M059J (cell line): ENCODE results near the gene ITIH3. TPM values are rescaled to one million over a fixed set of nuclear protein-coding genes. Genes with fewer than 3 reads are reported as not detected.
"Not testable (repeated sequence)": the region's sequence is repeated elsewhere in the genome, so short reads cannot be mapped to it uniquely, and the experiment has no call there.

Source experiments
- DNase-seq: peaks from one replicate; pipeline ENCODE4 v3.0.0-alpha.2; 2012; ENCODE audit warnings: low read depth
- total RNA-seq: library from RNA; depleted of rRNA; stranded (reverse); fragments of >200 nt; shearing (Covaris generic); gene quantifications from 2 replicates; pipeline ENCODE4 v1.2.3, GENCODE V29; 2014; rRNA removed

ITIH3 gene, protein sequence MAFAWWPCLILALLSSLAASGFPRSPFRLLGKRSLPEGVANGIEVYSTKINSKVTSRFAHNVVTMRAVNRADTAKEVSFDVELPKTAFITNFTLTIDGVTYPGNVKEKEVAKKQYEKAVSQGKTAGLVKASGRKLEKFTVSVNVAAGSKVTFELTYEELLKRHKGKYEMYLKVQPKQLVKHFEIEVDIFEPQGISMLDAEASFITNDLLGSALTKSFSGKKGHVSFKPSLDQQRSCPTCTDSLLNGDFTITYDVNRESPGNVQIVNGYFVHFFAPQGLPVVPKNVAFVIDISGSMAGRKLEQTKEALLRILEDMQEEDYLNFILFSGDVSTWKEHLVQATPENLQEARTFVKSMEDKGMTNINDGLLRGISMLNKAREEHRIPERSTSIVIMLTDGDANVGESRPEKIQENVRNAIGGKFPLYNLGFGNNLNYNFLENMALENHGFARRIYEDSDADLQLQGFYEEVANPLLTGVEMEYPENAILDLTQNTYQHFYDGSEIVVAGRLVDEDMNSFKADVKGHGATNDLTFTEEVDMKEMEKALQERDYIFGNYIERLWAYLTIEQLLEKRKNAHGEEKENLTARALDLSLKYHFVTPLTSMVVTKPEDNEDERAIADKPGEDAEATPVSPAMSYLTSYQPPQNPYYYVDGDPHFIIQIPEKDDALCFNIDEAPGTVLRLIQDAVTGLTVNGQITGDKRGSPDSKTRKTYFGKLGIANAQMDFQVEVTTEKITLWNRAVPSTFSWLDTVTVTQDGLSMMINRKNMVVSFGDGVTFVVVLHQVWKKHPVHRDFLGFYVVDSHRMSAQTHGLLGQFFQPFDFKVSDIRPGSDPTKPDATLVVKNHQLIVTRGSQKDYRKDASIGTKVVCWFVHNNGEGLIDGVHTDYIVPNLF
- not detected in 2 replicates for total RNA-seq

DNA sequence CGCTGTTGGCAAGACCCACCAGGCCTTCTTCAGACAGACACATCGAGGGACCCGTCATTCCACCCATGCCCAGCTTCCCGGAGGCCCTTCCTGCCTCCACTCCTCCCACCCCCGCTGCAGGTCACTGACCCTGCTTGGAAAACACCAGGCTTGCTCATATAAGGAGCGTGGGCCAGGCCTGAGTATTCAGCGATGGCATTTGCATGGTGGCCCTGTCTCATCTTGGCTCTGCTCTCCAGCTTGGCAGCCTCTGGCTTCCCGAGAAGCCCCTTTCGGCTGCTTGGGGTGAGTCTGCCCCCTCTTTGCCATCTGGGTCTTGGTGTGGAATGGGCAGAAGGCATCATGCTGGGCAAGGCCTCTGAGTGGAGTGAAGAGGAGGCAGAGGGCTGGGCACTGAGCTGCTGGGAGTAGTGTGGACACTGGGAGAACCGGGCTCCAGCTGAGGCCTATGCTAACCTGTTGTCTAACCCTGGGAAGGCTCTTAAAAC is at the start of gene ITIH3:
Gene ITIH3 (plus strand): TSS at position 185 of the 488 bp plus-strand sequence. CDS start 8 bp downstream, at position 193.
- DNase-seq, result no peak

DNA sequence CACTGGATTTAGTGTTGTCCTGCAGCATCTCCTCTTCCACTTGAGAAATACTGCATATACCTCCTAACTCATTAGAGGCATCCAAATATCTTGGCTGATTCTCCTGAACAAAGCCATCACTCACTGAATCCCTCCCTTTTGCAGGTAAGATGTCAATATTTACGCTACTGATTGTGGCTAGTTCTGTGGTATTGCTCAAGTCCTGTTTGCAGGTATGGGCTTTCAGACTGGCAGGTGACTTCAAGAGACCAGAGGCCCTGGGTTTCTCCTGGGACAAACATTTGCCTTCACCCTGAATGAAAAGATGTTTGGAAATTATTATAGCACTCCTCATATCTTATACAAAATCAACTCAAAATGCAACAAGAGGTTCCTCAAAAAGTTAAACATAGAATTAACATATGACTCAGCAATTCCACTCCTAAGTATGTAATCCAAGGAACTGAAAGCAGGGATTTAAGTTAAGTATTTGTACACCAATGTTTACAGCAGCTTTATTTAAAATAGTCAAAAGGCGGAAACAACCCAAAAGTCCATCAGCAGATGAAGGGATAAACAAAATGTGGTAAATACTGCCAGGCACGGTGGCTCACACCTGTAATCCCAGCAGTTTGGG is 42.4 kb upstream of the ITIH3 start:
- DNase-seq, result no peak

DNA sequence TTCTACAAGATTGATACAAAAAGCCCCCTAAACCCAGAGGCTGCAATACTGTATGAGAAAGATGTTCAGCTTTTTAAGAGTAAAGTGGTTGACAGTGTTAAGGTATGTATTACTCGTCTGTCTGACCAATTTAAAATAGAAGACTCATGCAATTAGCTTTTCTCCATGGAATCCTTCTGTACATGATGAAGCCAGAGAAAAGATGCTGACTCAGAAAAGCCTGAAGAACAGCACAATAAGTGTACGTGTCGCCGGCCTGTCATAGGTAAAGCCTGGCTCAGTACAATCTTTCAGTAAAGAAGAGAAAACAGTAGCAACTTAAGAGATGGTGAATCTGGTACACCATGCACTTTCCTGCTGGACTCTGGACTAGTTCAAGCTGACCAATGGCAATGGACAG is 40.2 kb upstream of the ITIH3 start:
- no peak for DNase-seq

DNA sequence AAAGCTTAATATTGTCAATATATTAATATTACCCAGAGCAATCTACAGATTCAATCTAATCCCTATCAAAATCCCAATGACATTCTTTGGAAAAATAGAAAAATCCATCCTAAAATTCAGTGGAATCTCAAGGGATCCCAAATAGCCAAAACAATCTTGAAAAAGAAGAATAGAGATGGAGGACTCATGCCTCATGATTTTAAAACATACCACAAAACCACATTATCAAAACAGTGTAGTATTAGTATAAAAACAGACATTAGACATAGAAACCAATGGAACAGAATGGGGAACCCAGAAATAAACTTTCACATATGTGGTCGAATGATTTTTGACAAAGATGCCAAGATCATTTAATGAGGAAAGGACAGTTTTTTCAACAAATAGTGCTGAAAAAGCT is 38.5 kb upstream of the ITIH3 start:
- DNase-seq, result no peak

DNA sequence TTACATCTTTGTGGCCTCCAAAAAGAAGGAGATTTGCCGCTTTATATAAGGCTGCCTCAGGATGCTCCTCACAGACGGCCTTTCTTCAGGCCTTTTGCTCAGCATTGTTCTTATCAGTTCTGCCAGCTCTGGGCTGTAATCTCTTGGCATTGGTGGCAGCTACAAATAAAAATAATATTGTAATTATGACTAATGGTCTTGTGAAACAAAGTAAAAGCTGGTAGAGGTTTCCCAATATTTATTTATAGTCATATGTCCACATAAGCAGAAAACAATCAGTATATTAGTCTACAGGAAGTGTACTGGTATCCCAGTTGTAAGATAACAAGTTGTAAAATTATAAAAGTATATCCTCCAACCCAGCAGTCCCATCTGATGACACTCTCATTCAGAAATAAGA is 31.1 kb upstream of the ITIH3 start:
- no peak for DNase-seq

DNA sequence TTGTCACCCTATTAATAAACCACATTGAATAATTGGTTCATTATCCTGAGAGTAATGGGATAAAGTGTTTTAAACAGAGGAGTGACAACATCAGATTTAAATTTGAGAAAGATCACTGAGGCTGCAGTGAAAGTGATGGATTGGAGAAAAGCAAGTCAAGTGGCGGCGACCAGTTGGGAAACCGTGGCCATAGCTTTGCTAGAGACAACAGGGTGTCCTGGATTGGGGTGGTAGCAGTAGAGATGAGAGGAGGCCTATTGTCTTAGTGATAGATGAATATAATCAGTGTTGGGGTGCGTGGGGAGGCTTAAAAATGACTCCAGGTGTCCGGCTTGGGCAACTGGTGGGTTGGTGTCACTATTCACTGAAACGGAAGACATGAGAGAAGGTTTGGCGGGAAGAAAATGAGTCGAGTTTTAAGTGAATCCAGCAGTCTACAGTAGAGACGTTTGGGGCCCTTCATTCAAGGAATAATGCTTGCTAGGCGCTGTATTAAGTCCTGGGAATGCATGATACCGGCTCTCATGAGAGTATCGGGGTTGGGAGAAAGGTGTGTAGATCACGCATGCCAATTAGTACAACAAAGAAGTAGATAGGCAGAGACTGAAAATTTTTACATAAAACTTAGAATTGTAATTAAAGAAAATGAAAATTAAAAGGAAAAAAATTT is 24.7 kb upstream of the ITIH3 start:
- peak; percentile 10 for DNase-seq

DNA sequence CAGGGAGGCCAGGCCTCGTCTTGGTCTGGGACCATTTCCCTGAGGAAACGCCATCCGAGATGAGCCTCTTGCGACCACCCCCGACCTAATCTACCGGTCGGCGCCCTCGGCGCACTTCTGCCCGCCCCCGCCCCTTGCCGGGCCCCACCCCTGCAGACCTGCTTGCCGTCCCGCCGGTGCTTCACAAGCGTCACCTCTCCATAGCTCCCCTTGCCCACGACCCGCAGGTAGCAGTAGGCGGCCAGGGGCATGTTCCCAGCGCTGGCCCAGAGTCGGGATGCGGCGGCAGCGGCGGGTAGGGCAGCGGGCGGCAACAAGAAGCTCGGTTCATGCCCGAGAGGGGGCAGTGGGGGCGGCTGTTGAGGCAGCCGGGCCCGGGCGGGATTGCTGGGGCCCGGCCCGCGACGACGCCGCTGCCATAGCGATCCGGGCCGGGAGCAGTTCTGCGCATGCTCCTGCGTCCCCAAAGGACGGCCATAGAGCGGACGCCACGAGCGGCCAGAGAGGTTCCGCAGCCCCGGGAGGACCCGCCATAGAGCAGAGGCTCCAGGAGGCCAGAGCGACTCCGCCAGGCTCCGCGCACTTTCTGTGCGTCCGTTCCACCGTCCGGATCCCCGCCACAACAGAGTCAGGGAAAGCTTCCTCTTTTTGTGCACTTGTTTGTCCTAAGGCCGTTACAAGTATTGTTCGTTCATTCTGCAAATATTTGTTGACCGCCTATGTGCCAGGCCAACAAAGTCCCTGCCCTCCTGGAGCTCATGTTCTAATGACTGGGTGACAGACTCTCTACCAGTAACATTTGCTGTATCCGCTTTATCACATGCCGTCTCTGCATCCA is 23.9 kb upstream of the ITIH3 start, which contains the start of gene NEK4:
Gene NEK4 (minus strand): TSS at position 445 of the 838 bp plus-strand sequence. CDS start 194 bp downstream, at position 251.
- DNase-seq, result peak; percentile 83

DNA sequence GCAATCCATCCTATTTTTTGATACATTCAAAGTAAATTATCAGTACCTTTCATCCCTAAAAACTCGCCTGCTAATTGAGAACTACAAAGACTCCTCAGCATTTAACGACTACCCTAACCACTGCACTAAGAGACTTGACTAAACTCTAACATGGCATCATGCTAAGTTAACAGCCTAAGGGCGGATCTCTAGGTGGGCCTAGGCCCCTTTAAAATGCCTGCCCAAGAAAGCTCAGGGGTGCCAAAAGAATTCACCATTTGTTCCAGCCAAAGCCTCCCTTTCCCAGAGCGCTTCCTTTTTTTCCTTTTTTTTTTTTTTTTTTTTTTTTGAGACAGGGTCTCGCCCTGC is 23.3 kb upstream of the ITIH3 start:
- DNase-seq, result no peak

DNA sequence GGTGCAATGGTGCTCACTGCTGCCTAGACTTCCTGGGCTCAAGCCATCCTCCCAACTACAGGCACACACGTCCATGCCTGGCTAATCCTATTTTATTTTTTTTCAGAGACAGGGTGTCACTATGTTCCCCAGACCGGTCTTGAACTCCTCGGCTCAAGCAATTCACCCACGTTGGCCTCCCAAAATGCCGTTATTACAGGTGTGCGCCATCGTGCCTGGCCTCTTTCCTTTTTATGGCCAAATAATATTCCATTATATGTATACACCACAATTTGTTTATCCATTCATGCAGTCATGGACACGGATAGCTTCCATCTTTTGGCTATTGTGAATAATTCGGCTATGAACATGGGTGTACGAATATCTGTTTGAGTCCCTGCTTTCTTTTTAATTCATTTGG is 22.9 kb upstream of the ITIH3 start:
- DNase-seq, result no peak

DNA sequence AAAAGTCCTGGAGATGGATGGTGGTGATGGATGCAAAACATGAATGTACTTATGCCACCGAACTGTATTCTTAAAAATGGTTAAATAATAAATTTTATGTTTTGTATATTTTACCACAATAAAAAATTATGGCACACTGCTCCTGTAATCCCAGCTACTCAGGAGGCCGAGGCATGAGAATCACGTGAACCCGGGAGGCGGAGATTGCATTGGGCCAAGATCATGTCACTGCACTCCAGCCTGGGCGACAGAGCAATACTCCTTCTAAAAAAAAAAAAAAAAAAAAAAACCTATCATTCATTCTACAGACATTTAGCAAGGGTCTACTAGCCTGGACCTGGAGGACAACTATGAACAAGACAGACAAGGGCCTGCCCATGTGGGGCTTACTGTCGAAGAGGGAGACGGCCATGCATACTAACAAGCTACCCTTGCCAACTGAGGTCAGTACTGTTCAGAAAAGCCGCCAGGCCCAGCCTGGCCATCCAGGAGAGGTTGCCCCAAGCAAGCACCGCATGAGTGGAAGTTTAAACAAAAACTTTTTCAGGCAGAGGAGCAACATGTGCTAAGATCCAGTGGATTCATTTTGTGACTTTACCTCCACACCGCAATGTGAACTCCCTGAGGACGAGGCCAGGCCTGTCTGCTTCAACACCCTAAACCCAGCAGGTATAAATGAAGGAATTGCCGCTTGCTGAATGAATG is 21.1 kb upstream of the ITIH3 start:
- DNase-seq, result no peak

DNA sequence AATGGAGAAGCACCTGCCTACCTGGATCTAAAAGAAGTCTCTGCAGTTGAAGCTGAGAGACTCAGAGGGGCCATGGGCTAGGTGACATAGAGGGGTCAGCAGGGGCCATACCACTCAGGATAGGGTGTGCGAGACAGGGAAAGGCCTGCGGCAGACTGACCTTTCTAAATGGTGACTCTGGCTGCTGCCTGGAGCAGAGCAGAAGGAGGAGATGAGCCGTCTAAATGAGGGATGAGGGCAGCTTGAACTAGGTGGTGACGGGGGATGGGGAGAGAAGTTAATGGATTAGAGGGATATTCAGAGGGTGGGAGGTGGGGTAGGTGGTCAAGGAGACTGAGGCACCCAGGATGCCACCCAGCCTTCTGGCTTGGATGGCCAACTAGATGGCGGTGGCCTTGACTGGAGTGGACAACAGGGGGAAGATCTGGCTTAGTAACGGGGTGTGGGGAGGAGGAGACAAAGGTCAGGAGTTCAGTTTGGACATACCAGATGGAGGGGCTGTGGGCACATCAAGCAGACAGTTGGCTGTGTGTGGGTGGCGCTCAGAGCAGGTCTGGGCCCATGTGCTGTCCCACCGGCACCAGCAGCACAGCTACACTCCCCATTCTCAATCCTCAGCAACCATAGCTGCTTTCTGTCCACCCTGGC is 20.4 kb upstream of the ITIH3 start:
- no peak for DNase-seq

DNA sequence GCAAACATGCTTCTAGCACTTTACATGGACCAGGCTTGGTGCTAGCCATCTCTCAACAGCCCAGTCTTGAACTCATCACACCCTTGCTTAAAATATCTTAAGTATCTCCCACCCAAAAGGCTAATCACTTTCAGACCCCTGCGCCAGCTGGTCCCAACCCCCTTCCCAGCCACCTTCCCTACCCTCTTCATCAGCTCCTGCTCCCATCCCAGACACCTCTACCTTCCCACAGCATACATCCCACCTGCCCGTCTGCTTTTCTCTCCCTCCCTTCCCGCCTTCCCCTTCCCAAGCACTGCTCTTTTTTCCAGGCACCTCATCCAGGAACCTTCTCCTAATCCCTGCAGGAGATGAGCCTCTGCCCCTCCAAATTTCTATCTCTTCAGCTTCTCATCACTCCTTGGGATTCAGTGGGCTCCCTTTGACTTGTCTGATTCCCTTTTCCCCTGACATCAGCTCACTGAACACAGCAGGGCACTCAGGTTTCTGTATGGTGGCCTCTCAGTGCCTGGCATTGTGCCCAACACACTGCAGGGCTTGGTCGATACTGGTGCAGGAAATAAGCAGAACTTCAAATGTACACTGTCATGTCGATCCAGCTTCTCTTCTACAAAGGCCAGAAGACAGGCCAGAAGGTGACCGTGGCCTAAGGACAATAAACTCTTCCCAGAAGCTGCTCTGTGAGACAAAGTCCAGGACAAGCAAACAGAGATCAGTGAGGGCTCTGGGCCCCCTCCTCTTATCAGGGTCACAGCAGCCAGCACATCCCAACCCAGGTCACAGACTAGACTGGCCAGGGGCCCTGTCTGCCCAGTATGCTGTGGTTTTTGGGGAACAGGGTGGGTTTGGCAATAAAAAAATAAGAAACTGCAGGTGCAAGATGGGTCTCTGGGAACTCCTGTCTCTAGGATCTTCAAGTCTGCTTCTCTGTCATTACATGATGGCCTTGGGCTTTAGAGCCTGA is 19.4 kb upstream of the ITIH3 start:
- no peak for DNase-seq

DNA sequence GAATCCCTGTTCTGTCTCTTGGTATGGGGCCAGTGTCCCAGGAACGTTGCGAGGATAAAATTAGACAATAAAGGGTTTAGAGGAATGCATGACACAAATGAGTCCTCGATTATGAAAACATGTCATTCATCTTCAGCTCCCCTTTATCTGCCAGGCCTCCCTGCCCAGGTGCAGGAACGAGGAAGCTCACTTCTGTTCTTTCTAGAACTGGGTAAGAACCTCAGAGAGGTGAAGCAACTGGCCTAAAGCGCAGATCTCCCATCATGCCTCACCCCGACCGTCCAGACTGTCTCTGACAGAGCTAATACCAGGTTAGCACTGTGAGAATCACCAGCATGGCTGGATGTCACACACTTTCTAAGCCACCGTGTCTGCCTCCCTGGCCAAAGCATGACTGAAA is 18.7 kb upstream of the ITIH3 start:
- no peak for DNase-seq

DNA sequence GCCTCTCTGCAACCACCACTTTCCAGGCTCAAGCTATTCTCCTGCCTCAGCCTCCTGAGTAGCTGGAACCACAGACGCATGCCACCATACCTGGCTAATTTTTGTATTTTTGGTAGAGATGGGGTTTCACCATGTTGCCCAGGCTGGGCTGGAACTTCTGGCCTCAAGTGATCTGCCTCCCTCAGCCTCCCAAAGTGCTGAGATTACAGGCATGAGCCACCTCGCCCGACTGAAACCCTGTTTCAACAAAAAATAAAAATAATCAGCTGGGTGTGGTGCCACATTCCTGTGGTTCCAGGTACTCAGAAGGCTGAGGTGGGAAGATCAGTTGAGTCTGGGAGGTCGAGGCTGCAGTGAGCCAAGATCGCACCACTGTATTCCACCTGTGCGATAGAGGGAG is 18.1 kb upstream of the ITIH3 start:
- DNase-seq, result not testable (repeated sequence)

DNA sequence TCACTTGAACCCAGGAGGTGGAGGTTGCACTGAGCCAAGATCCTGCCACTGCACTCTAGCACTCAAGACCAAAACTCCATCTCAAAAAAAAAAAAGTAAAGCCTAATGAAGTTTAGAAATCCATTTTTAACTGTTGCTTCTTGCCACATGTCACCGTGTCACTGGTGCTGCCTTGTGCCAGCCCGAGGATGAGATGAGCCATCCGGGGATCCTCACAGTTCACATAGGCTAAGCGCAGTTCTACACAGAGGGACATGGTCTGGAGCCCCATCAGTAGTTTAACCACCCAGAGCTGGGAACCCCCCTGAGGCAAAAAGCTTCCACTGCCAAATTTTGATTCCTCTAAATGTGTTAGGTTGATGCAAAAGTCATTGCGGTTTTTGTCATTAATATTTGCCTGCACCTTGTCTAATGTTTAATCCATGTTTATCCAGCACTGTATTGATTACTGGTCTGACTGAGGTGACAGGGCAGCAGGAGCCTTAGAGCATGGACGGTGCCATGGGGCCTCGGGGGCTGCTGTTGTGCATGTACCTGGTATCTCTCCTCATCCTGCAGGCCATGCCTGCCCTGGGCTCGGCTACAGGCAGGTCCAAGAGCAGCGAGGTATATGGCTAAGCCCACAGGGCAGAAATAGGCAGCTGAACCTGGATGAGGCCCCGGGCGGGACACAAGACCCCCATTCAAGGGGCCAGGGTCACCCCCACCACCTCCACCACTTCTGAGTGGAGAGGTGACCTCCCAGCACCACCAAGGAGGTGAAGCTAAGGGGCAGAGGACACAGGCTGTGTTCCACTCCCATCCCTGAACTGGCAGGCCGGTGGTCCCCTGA is 17.3 kb upstream of the ITIH3 start, which contains the start of gene ITIH1:
Gene ITIH1 (plus strand): TSS at position 473 of the 832 bp plus-strand sequence. CDS start 17 bp downstream, at position 490.
- no peak for DNase-seq

DNA sequence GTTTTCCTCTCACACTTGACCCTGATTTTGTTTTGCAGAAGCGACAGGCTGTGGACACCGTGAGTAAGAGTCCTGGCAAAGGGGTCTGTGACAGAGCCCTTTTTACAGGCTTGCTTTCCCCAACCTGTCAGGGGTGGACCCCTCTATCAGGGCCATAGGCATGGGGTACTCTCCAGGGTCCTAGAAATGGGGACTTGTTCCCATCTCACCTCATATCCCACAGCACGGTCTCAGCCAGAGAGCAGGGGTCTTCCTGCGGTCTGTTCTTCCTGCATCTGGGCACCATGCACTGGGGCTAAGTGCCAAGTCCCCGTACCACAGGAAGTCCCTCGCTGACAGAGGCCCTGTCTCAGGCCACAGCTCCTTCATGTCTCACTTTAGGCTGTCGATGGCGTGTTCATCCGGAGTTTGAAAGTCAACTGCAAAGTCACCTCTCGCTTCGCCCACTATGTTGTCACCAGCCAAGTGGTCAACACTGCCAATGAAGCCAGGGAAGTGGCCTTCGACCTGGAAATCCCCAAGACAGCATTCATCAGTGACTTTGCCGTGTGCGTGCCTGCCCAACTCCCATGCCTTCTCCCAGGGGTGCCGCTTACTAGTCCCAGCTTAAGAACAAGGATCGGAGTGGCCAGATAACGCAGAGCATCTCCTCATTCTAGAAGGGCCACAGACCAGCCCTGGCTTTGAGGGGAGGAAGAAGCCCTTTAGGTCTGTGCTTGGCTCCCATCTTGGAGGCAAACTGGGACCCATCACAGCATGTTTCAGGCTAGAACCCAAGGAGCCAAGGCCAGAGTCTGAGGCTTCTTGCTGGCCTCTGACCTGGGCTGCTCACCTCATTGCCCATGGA is 16.4 kb upstream of the ITIH3 start:
- DNase-seq, result no peak
